Osteoblast (primary cell): ENCODE data around the gene LHFPL3. TPM values are rescaled to one million over a fixed set of nuclear protein-coding genes. Genes with fewer than 3 reads are reported as not detected.

Experiments used
- DNase-seq: peaks from one replicate; pipeline ENCODE4 v3.0.0; 2011; ENCODE audit warnings: low spot score, mixed read lengths; ENCODE audit not compliant: insufficient read length; ENCODE audit errors: missing footprints
- H2AFZ ChIP-seq: 2 replicates; pipeline ENCODE4 v1.6.0; 2011; ENCODE audit warnings: mild to moderate bottlenecking, low read length
- H3K27ac ChIP-seq: 2 replicates; pipeline ENCODE4 v1.5.1; 2011; ENCODE audit warnings: mild to moderate bottlenecking, low read depth, low read length, moderate library complexity
- H3K27me3 ChIP-seq: 2 replicates; pipeline ENCODE4 v1.6.0; 2012; ENCODE audit warnings: mild to moderate bottlenecking, control low read depth, inconsistent platforms, low read length, moderate library complexity; ENCODE audit not compliant: insufficient read depth
- H3K36me3 ChIP-seq: 2 replicates; pipeline ENCODE4 v1.5.1; 2011; ENCODE audit warnings: mild to moderate bottlenecking, low read length, control low read depth, moderate library complexity; ENCODE audit not compliant: insufficient read depth
- H3K4me1 ChIP-seq: 2 replicates; pipeline ENCODE4 v1.5.1; 2011; ENCODE audit warnings: mild to moderate bottlenecking, low read length, control low read depth, moderate library complexity; ENCODE audit not compliant: insufficient read depth
- H3K4me2 ChIP-seq: 2 replicates; pipeline ENCODE4 v1.6.0; 2011; ENCODE audit warnings: mild to moderate bottlenecking, low read length; ENCODE audit not compliant: insufficient read depth
- H3K4me3 ChIP-seq: fragments of 200-600 bp; sonication (generic); 3 replicates; pipeline ENCODE4 v1.5.1; 2012; ENCODE audit warnings: mild to moderate bottlenecking, low read length, inconsistent platforms; ENCODE audit not compliant: insufficient read depth
- H3K79me2 ChIP-seq: 2 replicates; pipeline ENCODE4 v1.6.0; 2012; ENCODE audit warnings: mild to moderate bottlenecking, low read length, control low read depth, inconsistent platforms; ENCODE audit not compliant: insufficient read depth
- H3K9me3 ChIP-seq: 2 replicates; pipeline ENCODE4 v1.5.1; 2011; ENCODE audit warnings: low read depth, low read length, control low read depth
- H4K20me1 ChIP-seq: 2 replicates; pipeline ENCODE4 v1.6.0; 2012; ENCODE audit warnings: mild to moderate bottlenecking, low read length, control low read depth; ENCODE audit not compliant: insufficient read depth
- CTCF ChIP-seq: IDR thresholded peaks from 2 replicates; pipeline ENCODE4 v1.5.1; 2011; ENCODE audit warnings: mild to moderate bottlenecking, low read depth, low read length, moderate library complexity; ENCODE audit errors: extremely low read depth
- total RNA-seq: library from RNA; depleted of rRNA; stranded (reverse); fragments of >200 nt; gene quantifications from 2 replicates; pipeline ENCODE4 v1.2.3, GENCODE V29; 2012

LHFPL3 gene
- total RNA-seq, 1 donor: not detected

GRCh38 chr7:104758504-104758903 lies 430.1 kb downstream of the LHFPL3 start:
- Histone ChIP-seq H3K4me2 (no peak overlapping the region), H4K20me1 (no peaks in the 10 kb centered on the region), H3K27me3 (no peaks in the 10 kb centered on the region), H3K27ac (no peak overlapping the region), H3K79me2 (no peaks in the 10 kb centered on the region), H3K4me3 (no peak overlapping the region), H3K9me3 (no peaks in the 10 kb centered on the region), H2AFZ (peak overlapping the region; percentile 19), H3K36me3 (no peaks in the 10 kb centered on the region), H3K4me1 (no peaks in the 10 kb centered on the region)
- no peak for TF ChIP-seq CTCF
- no peak for DNase-seq

DNA sequence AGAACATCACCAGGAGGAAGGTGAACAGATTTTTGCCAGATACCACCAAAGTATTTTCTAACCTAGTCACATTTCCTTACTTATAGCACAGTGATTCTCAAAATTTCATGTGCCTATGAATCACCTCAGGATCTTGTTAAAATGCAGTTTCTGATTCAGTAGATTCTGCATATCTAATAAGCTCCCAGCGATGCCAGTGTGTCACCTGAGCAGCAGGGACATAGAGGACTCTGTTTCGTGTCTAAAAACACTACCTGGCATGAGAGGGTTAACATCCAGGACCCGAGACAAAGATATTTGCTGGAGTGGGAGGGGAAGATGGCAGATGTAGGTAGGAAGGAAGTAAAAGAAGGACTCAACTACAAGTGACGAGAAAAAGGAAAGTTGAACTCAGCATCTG lies 433.5 kb downstream of the LHFPL3 start:
- no peaks in the 10 kb centered on the region for H4K20me1 ChIP-seq
- H3K36me3 ChIP-seq: no peaks in the 10 kb centered on the region
- H3K27me3 ChIP-seq: no peaks in the 10 kb centered on the region
- H3K4me1 ChIP-seq: no peaks in the 10 kb centered on the region
- DNase-seq: no peak
- no peak overlapping the region for H2AFZ ChIP-seq
- H3K4me2 ChIP-seq: no peak overlapping the region
- no peak overlapping the region for H3K27ac ChIP-seq
- H3K79me2 ChIP-seq: no peaks in the 10 kb centered on the region
- H3K9me3 ChIP-seq: no peaks in the 10 kb centered on the region
- TF ChIP-seq CTCF: no peak
- no peak overlapping the region for H3K4me3 ChIP-seq

DNA sequence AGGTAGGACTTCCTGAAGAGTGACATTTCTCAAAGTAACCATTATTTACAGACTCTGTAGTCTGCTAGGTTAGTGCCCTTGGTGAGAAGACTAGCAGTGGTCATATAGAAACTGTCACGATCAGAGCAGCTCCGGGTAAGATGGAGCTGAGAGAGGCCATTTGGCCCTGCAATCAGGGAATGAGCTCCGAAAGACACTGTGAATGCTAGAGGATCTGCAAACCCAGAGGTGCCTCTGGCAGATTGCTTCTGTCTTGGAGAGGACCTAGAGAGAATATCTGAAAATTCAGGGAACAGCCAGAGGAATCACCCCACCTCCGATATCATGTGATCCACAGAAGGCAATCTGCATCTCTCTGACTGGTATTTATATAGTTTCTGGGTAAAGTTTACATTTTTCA lies 438.7 kb downstream of the LHFPL3 start:
- Histone ChIP-seq H3K36me3 (no peaks in the 10 kb centered on the region), H3K27me3 (no peaks in the 10 kb centered on the region), H2AFZ (no peak overlapping the region), H3K4me1 (no peaks in the 10 kb centered on the region), H3K9me3 (no peaks in the 10 kb centered on the region), H4K20me1 (no peaks in the 10 kb centered on the region), H3K27ac (no peak overlapping the region), H3K4me3 (no peak overlapping the region), H3K4me2 (no peak overlapping the region), H3K79me2 (no peaks in the 10 kb centered on the region)
- no peak for TF ChIP-seq CTCF
- DNase-seq: no peak

GRCh38 chr7:104767826-104768536 lies 439.6 kb downstream of the LHFPL3 start:
- no peaks in the 10 kb centered on the region for H3K27me3 ChIP-seq
- no peak for TF ChIP-seq CTCF
- H3K27ac ChIP-seq: no peak overlapping the region
- no peak overlapping the region for H2AFZ ChIP-seq
- H4K20me1 ChIP-seq: no peaks in the 10 kb centered on the region
- no peaks in the 10 kb centered on the region for H3K4me1 ChIP-seq
- H3K9me3 ChIP-seq: no peaks in the 10 kb centered on the region
- H3K36me3 ChIP-seq: no peaks in the 10 kb centered on the region
- peak; percentile 37 for DNase-seq
- H3K4me2 ChIP-seq: no peak overlapping the region
- H3K4me3 ChIP-seq: no peak overlapping the region
- H3K79me2 ChIP-seq: no peaks in the 10 kb centered on the region
